ENCODE results near the gene PFKFB3. TPM values are rescaled to one million over a fixed set of nuclear protein-coding genes. Genes with fewer than 3 reads are reported as not detected.

Gene PFKFB3
- total RNA-seq, 1 experiment from 2014 or later = 36.8 TPM

DNA sequence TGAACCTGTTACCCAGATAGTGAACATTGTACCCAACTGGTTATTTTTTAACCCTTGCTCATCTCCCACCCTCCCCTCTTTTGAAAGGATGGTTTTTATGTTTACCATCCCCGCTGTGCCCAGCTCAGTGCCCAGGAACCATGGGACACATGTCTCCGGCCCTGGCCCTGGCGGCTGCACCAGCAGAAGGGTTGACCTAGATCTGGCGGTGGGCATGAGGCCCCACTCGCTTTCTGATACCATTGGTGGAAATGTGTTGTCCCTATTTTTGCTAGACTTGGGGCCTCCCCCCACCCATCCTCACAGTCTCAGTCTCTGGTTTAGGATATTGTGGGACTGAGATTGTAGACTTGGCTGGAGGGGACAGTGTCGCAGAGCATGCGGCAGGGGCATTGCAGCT is 11.9 kb downstream of the PFKFB3 start:
- no peaks in the 10 kb centered on the region for H3K23me2 ChIP-seq (ENCODE audit: insufficient read length, low read depth, low read length, poor library complexity, severe bottlenecking)
- H3K36me3 Mint-ChIP-seq (ENCODE audit: insufficient read depth in 1 of 3, low read depth in 3 of 3) = peaks cover 39 to 73% (median 60%) of the 10 kb centered on the region in 3 experiments
- no peak overlapping the region for H3K27ac Mint-ChIP-seq
- H4K20me1 ChIP-seq (ENCODE audit: control insufficient read depth, insufficient read depth, insufficient read length) = no peaks in the 10 kb centered on the region
- no peak overlapping the region for H4K5ac ChIP-seq (ENCODE audit: insufficient read length, low read depth, low read length)
- H3K9ac ChIP-seq (ENCODE audit: extremely low read depth, insufficient read length, low read length) = no peak overlapping the region
- H3K4me2 ChIP-seq (ENCODE audit: insufficient read depth, insufficient read length, low read length) = no peak overlapping the region
- H2AK5ac ChIP-seq (ENCODE audit: insufficient read length, low read length) = no peak overlapping the region
- H2AFZ ChIP-seq (ENCODE audit: low read length) = no peak overlapping the region
- TF ChIP-seq CTCF (conservative IDR thresholded peaks at IDR 0.05) = no peak
- DNase-seq = no peak
- H4K91ac ChIP-seq (ENCODE audit: insufficient read length, low read depth, low read length) = no peak overlapping the region
- no peak overlapping the region for H4K8ac ChIP-seq (replicated peaks; ENCODE audit: insufficient read length, low read depth, low read length)
- no peaks in the 10 kb centered on the region for H3K27me3 Mint-ChIP-seq (ENCODE audit: low read depth)
- peaks cover 9% of the 10 kb centered on the region for H3K79me1 ChIP-seq (ENCODE audit: insufficient read depth, low read depth, low read length, poor library complexity, severe bottlenecking)
- no peak overlapping the region for H3T11ph ChIP-seq (ENCODE audit: low read length)
- no peak overlapping the region for H2BK120ac ChIP-seq (ENCODE audit: low read depth, low read length, poor library complexity, severe bottlenecking)
- no peak overlapping the region for H3K27ac ChIP-seq (ENCODE audit: insufficient read length, low read depth, low read length)
- H3K56ac ChIP-seq (ENCODE audit: insufficient read length, low read depth, low read length) = no peak overlapping the region
- H3K27me3 ChIP-seq (ENCODE audit: insufficient read depth, low read length) = no peaks in the 10 kb centered on the region
- H3K79me2 ChIP-seq (ENCODE audit: insufficient read depth, low read length) = no peaks in the 10 kb centered on the region; the same call in 1 of the 2 replicates
- no CpG with 5 or more reads among the region's 7 CpGs for WGBS (ENCODE audit: extremely low coverage, insufficient read length, low lambda C conversion rate)
- H3K23ac ChIP-seq (ENCODE audit: insufficient read length, low read depth, low read length) = no peak overlapping the region
- no peaks in the 10 kb centered on the region for H3K4me1 ChIP-seq (ENCODE audit: insufficient read depth, low read length)
- no peaks in the 10 kb centered on the region for H3K9me3 ChIP-seq (ENCODE audit: control insufficient read depth, low read depth, low read length)
- no peak overlapping the region for H3K18ac ChIP-seq (ENCODE audit: insufficient read length, low read depth, low read length)
- H2BK15ac ChIP-seq (ENCODE audit: low read depth, low read length) = no peak overlapping the region
- no peak overlapping the region for H2BK12ac ChIP-seq (ENCODE audit: insufficient read length, low read depth, low read length)
- H3K4me1 Mint-ChIP-seq = peaks cover 14 to 18% of the 10 kb centered on the region in 2 experiments
- H3K4ac ChIP-seq (ENCODE audit: low read depth, low read length) = no peak overlapping the region
- no peak overlapping the region for H3K14ac ChIP-seq (ENCODE audit: insufficient read depth, low read length)
- H3K9me3 Mint-ChIP-seq = no peaks in the 10 kb centered on the region; a peak in 1 of 5 replicates
- H2BK5ac ChIP-seq (ENCODE audit: insufficient read length, low read length) = no peak overlapping the region
- H3K4me3 Mint-ChIP-seq = no peak overlapping the region
- H2BK20ac ChIP-seq (ENCODE audit: low read depth, low read length, poor library complexity, severe bottlenecking) = no peak overlapping the region

All from H9 (cell line).